ENCODE results near the gene ZSWIM7. TPM values are rescaled to one million over a fixed set of nuclear protein-coding genes. Genes with fewer than 3 reads are reported as not detected.

The ZSWIM7 gene
- total RNA-seq, 1 donor from 2014 or later: 41.6 TPM

GRCh38 chr17:16003841-16004240 is 4.3 kb upstream of the ZSWIM7 start:
- no peak for DNase-seq (ENCODE audit: low read depth)
- Histone ChIP-seq H3K27me3 (ENCODE audit: control insufficient read depth, insufficient read depth, low read length) (no peaks in the 10 kb centered on the region), H3K4me3 (ENCODE audit: low read depth, low read length) (no peak overlapping the region), H3K36me3 (ENCODE audit: control insufficient read depth, insufficient read depth, low read length) (peaks cover 6% of the 10 kb centered on the region)
- TF ChIP-seq CTCF (IDR thresholded peaks at IDR 0.05; ENCODE audit: insufficient read depth, low read length, poor library complexity, severe bottlenecking): no peak

GRCh38 chr17:16002708-16003260 is 3.3 kb upstream of the ZSWIM7 start:
- TF ChIP-seq CTCF (IDR thresholded peaks at IDR 0.05; ENCODE audit: insufficient read depth, low read length, poor library complexity, severe bottlenecking): no peak
- no peak for DNase-seq (ENCODE audit: low read depth)
- Histone ChIP-seq H3K36me3 (ENCODE audit: control insufficient read depth, insufficient read depth, low read length) (peaks cover 4% of the 10 kb centered on the region), H3K27me3 (ENCODE audit: control insufficient read depth, insufficient read depth, low read length) (no peaks in the 10 kb centered on the region), H3K4me3 (ENCODE audit: low read depth, low read length) (no peak overlapping the region)

DNA sequence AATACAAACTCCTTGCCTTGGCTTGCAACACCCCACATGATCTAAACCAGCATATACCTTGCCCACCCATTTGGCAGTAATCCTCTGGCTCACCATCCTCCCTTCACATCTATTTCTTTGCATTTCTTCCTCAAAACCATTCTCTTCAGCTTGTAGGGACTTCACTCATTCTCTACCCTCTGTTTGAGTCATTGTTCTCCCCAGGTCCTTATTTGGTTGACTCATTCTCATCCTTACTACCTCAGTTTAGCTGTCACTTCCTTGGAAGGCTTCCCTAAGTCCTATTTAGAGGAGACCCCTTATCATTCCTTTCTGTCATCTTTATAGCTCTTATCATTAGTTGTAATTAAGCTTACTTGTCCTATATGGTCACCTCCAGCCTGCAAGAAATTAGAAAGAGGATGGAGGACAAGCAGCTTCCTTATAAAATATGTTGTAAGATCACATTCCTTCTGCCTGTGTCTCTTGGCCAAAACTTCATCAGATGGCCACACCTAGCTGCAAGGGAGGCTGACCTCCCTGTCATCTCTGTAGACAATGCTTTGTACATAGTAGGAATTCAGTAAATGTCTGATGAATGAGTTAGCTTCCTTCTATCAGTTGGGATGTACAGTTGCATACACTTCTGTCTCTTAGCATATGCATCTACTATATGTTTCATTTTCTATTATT is 1.9 kb upstream of the ZSWIM7 start:
- DNase-seq (ENCODE audit: low read depth): no peak
- H3K27me3 ChIP-seq (ENCODE audit: control insufficient read depth, insufficient read depth, low read length): no peaks in the 10 kb centered on the region
- no peak overlapping the region for H3K4me3 ChIP-seq (ENCODE audit: low read depth, low read length)
- peaks cover 3% of the 10 kb centered on the region for H3K36me3 ChIP-seq (ENCODE audit: control insufficient read depth, insufficient read depth, low read length)
- TF ChIP-seq CTCF (IDR thresholded peaks at IDR 0.05; ENCODE audit: insufficient read depth, low read length, poor library complexity, severe bottlenecking): no peak

GRCh38 chr17:15999974-16000827 is 697 bp upstream of the ZSWIM7 start:
- no peak for DNase-seq (ENCODE audit: low read depth)
- no peak for TF ChIP-seq CTCF (IDR thresholded peaks at IDR 0.05; ENCODE audit: insufficient read depth, low read length, poor library complexity, severe bottlenecking)
- H3K36me3 ChIP-seq (ENCODE audit: control insufficient read depth, insufficient read depth, low read length): peaks cover 2% of the 10 kb centered on the region
- H3K4me3 ChIP-seq (ENCODE audit: low read depth, low read length): peak overlapping the region; percentile 66
- H3K27me3 ChIP-seq (ENCODE audit: control insufficient read depth, insufficient read depth, low read length): no peaks in the 10 kb centered on the region

DNA sequence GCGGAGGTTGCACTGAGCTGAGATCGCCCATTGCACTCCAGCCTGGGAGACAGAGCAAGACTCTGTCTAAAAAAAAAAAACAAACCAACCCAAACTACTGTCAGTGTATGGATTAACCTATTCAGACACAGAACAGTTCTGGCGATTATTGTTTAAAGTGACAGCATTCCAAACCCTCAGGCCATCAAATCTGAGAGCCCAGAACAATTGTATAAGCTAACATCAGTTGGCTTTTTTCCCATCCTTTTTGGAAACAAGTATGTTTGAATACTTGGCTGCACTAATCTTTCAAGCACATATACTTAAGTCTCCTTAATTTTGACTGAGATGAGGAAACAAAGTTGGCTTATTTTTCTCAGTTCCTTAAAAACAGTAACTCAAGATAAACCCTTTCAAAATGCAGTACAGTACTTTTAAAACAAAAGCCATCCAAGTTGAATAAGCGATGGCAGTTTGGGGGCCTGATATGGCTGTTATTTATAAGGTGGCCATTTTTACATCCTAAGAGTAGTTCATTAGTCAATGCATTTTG is 1.4 kb downstream of the ZSWIM7 start:
- H3K27me3 ChIP-seq (ENCODE audit: control insufficient read depth, insufficient read depth, low read length): no peaks in the 10 kb centered on the region
- peaks cover 2% of the 10 kb centered on the region for H3K36me3 ChIP-seq (ENCODE audit: control insufficient read depth, insufficient read depth, low read length)
- DNase-seq (ENCODE audit: low read depth): no peak
- TF ChIP-seq CTCF (IDR thresholded peaks at IDR 0.05; ENCODE audit: insufficient read depth, low read length, poor library complexity, severe bottlenecking): no peak
- no peak overlapping the region for H3K4me3 ChIP-seq (ENCODE audit: low read depth, low read length)

Data from kidney epithelial cell (primary cell).